ENCODE measurements around the gene CFAP61.

The CFAP61 gene

DNA sequence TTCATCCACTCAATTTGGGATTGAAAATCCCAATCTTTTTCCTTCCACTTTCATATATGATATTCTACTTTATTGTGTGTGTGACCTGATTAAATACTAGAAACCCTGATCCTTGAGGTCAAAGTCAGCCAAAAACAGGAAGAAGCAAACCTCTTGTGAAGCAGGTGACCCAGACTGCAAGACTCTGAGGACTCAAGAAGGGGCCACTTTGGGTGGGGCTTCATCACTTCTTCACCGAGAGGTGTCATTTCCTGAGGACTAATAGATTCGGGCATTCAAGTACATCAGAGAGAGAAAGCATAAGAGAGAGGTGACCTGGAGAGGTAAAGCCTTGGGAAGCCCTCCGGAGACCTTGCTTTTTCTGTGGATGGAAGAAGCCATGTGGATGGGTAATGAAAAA lies 129.0 kb downstream of the CFAP61 start:
- DNase-seq (ENCODE audit: low read depth), result no peak

DNA sequence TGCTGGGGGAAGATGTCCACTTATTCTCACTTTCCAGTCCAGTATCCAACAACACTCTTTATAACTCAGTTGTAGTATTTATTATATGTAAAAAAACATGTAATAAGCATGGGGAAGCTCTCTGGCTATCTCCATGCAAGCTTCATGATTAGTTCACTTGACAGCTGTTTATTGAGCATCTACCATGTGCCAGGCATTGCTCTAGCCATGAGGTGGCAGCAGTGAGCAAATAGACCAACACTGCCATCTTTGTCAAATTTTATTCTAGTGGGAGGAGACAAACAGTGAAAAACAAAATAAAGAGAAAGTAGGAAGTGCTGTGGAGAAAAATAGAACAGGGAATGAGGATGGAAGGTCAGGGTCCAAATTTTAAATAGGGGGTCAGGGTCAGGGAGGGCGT lies 131.8 kb downstream of the CFAP61 start:
- no peak for DNase-seq (ENCODE audit: low read depth)

- no peak for DNase-seq (ENCODE audit: low read depth)
Measured at GRCh38 chr20:20184706-20185105, 132.4 kb downstream of the CFAP61 start.

- DNase-seq (ENCODE audit: low read depth), result no peak
Measured at GRCh38 chr20:20188647-20189046, 136.3 kb downstream of the CFAP61 start.

GRCh38 chr20:20192366-20192765 lies 140.0 kb downstream of the CFAP61 start:
- no peak for DNase-seq (ENCODE audit: low read depth)

- no peak for DNase-seq (ENCODE audit: low read depth)
Measured at GRCh38 chr20:20195021-20195705, 142.8 kb downstream of the CFAP61 start.

DNA sequence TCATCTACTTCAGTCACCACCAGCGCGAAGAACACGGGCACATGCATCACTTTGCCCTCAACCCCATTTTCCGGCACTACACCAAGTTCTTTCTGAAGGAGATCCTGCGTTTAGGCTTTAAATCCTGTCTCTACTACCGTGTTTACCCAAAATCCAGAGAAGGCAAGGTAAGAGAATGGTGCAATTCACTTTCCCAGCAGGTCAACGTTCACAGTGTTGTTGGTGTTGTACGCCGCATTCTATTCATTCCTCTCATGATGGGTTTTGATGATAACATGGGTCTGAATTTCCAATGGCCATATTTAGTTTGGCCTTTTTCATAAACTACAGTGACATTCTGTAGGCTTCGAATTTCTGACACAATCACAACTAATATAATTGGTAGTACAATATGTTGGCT lies 144.3 kb downstream of the CFAP61 start:
- no peak for DNase-seq (ENCODE audit: low read depth)

DNA sequence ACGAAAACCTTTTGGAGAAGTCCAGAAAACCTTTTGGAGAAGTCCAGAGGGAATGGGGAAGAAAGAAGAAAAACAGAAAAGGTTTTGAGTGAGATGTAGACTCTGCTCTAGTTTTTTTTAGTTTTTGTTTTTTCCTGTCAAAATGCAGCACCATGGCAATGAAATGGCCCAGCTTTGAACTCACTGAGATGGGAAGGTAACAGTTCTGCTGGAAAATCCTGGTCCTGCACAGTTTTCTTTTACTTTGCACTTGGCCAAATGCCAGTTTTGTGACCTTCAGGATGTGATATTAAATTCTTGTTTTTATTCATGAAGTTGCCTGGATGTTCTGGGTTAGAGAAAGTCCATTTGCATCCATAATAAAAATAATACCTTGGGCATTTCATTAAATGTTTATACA lies 145.7 kb downstream of the CFAP61 start:
- no peak for DNase-seq (ENCODE audit: low read depth)

DNA sequence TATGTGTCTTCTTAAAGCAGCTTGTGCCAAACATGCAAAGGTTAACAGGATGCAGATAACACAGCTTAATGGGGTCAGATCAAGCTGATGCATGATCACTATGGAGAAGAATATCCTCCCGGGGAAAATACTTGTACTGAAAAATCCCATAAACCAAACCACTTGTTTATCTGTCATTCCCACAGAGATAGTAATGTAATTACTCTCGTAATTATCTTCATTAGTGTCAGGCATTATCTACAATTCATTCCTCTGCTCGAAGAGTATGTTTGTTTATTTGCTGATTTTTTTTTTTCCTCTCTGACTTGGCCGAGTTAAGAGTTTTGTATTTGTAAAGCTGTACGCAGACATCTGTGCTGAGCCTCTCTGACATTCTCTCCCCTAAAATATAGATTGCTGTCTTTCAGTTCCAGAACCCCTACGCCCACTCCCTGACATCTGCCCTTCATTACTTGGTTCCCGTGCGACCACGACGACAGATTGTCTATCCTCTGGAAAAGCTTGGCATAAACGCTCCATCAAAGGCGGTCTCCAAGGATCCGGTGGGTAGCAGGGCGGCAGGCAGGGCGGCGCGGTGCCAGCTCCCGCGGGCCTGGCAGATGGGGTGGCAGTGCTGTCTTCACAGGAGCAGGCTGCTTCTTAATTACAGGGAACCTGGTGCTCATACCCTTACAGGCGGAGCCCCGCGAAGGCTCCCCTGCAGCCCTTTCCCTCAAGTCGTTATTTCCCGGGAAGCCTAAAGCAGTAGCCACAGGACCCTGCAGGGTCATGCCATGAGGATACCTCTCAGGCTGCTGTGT lies 147.2 kb downstream of the CFAP61 start:
- DNase-seq (ENCODE audit: low read depth), result no peak

- no peak for DNase-seq (ENCODE audit: low read depth)
Measured at GRCh38 chr20:20201124-20201523, 148.8 kb downstream of the CFAP61 start.

DNA sequence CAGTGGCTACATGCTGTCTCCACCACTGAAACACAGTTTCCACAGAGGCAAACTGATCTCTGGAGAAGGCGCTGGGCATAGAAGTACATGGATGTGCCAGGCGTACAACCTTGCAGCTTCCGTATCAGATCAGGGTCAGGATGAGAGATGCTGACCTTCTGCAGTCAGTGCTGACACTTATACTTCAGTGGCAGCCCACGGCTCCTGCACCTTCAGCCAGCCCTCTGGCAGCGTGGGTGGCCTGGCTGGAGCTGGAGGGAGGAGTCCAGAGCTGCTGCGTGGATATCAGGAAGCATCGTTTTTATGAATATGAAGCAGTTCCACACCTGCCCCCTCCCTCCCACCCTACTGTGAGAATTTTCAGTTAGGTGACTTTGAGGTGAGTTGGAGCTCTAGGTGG lies 149.3 kb downstream of the CFAP61 start:
- DNase-seq (ENCODE audit: low read depth), result no peak

DNA sequence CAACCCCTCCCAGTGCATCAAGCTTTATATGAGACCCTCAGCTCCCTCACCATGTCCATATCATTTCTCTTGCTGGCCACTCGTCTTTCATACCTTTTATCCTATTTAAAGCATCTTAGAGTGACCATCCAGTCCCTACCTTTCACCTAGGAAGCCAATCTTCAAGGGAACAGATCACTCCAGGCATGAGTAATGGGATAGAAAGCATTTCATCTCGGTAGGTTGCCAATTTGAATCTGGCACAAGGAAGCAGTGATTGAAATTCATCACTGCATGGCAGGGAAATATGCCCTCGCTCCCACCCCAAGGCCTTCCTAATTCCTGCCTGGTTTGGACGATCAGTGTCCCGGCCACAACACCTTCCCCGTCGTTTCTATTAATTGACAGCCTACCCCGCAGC lies 150.4 kb downstream of the CFAP61 start:
- DNase-seq (ENCODE audit: low read depth), result no peak

GRCh38 chr20:20203784-20204183 lies 151.5 kb downstream of the CFAP61 start:
- DNase-seq (ENCODE audit: low read depth), result no peak

DNA sequence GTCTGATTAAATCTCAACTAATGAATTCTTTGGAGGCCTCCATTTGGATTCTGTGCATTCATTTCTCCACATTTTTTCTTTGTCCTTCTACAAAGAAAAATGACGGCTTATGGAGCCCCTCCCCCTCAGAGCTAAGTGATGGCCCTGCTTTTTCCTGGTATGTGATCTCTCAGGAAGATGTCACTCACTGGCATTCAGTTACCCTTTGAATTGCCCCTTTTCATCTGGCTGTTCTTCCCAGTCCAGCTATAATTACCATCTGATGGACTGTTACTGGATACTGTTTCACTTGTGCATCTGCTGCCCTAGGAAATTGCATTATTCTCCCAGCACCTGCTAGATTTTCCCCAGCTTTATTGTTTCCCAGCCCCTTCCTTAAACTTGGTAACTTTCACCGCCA lies 151.9 kb downstream of the CFAP61 start:
- DNase-seq (ENCODE audit: low read depth), result no peak

DNA sequence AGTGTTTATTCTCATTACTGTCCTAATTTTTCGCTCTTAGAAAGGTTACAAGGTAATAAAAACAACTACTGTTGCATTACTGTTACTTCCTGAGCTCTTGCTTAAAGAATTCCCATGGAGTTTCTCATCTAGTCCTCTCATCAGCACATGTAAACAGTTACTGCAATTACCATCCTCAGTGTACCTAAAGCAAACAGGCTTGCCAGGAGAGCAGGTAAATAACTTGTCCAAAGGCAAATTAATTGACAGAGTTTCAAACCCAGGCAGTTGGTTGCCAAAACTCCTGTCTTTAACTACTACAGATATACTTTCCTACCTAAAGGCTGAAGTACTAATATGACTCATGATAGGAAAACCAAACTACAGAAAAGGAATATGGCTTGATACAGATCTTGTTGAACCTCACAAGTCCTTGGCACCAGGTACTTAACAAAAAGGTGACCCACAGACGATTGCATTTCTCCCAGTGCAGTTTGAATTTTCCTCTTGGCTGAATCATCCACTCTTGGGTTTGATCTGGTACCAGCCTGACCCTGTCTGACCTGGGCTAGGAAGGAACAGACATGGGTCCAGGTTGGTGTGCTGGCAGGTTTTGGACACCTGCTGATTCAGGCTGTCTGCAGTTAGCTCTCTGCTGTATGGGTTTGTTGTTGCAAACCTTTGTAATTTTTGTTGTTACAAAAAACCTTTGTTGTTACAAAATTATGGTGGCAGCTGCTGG lies 153.0 kb downstream of the CFAP61 start:
- DNase-seq (ENCODE audit: low read depth), result no peak

DNA sequence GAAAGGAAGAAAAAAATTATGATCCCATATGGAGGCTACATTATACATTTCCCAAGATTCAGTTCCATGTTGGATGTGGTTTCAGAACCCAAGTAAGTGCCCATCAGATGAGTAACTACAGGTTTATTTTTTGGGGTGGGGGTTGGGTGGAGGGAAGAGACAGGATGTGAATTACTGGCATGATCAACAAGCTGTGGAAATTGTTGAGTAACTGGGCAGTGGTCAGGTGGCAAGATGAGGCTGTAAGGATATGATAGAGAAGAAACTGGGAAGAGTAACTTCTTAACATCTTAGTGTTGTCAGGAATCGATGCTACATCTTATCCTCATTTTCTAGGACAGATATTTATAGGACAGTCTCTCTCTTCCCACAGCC lies 153.5 kb downstream of the CFAP61 start:
- DNase-seq (ENCODE audit: low read depth), result no peak

DNA sequence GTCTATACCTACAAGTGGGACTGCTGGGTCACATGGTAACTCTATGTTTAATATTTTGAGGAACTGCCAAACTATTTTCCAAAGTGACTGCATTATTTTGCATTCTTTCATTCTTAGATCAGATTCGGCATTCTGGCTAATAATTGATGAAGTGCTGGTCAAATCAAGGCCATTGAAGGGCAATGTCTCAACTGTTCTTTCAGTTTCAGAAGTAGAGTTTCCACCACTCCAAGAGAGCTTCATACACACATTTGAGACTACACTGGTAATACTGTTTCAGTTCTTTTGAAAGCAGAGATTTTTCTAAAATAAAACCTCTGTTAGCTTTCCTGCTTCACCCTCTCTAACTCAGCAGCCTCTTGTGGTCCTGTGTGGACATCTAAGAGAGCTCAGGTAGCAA lies 154.5 kb downstream of the CFAP61 start:
- no peak for DNase-seq (ENCODE audit: low read depth)

DNA sequence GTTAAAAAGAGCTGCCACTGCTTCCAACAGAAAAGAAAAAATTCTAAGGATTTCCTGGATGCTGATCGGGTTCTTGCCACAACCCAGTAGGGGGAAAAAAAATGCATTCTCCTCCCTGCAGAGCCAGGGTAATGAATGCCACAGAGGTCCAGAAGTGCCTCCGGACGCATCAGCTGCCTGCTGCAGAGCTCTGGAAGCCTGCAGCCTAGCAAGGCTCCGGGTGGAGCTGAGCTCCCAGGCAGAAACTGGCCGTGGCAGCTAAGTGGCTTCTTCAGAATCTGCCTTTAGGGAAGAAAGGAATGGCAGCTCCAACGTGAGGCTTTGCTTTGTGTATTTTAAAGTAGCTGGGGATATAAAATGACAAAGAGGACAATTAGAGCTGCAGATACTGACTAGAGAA lies 155.0 kb downstream of the CFAP61 start:
- DNase-seq (ENCODE audit: low read depth), result no peak

DNA sequence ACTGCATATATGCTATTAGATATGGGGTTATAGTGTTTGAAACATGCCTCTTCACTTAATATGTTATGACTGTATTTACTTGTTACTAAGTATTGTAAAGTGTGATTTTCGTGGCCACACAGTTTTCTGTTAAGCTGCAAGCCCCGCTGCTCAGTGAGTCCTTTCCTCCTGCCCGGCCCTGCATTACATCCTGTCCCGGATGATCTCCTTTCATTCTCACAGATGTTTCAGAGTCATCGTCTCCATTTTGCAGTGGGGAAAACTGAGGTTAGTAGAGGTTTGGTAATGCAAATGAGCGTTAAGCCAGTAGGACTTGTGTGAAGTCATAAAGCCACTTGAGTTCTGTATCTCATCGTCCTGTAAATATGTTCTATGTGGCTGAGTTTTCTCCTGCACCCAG lies 155.5 kb downstream of the CFAP61 start:
- DNase-seq (ENCODE audit: low read depth), result no peak

DNA sequence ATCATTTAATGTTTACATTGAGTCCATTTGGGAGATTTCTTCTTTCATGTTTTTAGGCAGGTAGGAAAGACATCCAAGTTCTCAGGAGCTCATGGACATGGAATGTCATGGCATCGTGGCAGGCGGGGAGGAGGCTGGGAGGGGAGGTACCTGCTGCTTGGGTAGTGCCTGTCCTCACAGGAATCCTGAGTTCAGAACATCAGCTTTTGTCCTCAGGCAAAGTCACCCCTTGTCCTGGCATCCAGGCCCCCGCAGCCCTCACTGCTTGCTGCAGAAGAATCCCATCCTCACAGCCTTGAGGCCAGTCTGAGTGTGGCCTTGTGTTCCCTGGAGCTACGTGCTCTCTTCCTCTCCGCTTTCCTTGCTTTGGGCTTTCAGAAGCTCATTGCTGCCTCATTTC lies 157.4 kb downstream of the CFAP61 start:
- no peak for DNase-seq (ENCODE audit: low read depth)

DNA sequence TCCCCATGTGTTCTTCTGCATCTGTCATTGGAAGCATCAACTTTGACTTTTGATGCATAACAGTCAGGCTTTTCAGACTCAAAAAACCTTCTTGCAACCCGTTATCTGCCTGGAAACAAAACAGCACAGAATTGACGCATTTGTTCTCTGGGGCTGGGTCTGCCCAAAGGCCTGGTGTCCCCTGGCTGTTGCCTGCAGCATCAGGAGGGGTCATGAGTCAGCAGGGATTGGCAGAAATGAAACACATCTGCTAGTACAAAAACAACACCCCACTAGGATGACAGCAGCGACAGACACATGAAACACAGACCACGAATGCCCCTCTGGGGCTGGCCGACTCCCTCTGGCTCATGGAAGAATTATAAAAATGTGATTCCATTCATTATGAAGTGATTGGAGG lies 158.0 kb downstream of the CFAP61 start:
- no peak for DNase-seq (ENCODE audit: low read depth)

DNA sequence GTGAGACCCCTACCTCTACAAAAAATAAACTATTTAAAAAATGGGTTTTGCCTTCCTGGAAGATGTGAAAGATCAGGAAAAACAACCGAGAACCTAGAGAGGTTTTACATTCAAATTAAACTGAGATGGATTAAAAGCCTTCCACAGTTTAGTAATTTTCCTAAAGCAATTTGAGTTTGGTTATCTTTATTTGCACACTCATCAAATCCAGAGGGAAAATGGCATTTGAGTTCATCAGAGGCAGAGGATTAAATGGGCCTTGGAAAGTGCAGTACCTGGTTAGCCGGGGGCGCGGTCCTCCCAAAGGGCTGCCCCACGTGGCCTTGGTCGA lies 158.6 kb downstream of the CFAP61 start:
- DNase-seq (ENCODE audit: low read depth), result no peak

- DNase-seq (ENCODE audit: low read depth), result no peak
Measured at GRCh38 chr20:20211274-20211987, 159.1 kb downstream of the CFAP61 start.
